NCI-H82 (cell line): Measurements from ENCODE around the gene ABO.
"Not testable (repeated sequence)": the region's sequence is repeated elsewhere in the genome, so short reads cannot be mapped to it uniquely, and the experiment has no call there.

Experiments
- DNase-seq: peaks from one replicate; lab custom pipeline; 2025; lab: John Stamatoyannopoulos, UW

The ABO gene

DNA sequence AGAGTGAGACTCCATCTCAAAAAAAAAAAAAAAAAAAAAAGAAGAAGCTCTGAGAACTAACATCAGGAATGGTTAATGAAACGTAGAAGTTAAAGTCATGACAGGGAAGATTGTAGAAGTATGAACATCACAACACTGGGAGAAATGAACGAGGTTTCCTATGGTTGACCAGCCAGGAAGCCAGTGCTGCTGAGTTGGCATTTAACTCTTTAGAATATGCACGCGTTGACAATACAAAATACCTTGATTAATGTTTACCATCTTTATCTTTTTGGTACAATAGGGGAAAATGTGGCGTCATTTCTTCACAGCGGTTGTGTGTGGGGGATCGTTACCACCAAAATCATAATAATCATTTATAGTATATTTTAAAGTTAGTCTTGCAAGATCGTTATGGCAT lies 32.0 kb downstream of the ABO start:
- DNase-seq: no peak

DNA sequence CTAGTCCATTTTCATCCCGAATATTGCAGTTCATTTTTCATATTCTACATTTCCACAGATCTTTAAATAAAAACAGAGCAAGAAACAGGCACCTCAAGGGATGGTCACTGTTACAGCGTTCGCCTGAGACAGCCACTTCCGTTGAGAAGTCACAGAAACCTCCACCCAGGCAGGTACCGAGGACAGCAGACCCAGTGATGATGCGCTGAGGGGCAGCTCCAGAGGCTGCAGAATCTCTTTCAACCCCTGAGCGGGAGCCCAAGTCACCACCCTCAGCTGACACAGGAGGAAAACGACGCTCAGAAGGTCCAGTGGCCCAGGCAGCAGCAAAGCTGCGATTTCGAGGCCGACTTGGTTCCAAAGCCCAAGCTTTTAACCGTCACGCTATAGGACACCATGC lies 32.8 kb downstream of the ABO start:
- no peak for DNase-seq

DNA sequence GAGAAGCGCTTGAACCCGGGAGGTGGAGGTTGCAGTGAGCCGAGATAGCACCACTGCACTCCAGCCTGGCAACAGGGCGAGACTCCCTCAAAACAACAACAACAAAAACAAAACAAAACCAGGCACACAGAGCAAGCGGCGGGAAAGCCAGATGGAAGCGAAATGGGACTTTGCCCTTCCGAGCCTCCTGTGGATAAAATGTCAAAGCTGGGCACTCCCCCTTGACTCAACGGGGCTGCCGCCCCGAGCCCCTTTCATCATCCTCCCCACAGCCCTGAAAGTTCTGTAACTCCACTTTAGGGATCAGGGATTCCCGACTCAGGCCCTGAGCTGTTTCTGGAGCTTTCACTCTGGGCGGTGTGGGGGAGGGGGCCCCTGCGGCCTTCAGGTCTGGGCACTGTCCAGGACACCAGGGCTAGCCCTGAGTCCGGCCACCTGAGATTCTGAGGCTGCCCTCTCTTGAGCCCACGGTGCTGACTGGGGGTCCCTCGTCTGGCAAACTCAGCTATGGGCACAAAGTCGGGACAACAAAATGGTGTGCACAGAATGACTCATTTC lies 35.4 kb downstream of the ABO start:
- DNase-seq: no peak

DNA sequence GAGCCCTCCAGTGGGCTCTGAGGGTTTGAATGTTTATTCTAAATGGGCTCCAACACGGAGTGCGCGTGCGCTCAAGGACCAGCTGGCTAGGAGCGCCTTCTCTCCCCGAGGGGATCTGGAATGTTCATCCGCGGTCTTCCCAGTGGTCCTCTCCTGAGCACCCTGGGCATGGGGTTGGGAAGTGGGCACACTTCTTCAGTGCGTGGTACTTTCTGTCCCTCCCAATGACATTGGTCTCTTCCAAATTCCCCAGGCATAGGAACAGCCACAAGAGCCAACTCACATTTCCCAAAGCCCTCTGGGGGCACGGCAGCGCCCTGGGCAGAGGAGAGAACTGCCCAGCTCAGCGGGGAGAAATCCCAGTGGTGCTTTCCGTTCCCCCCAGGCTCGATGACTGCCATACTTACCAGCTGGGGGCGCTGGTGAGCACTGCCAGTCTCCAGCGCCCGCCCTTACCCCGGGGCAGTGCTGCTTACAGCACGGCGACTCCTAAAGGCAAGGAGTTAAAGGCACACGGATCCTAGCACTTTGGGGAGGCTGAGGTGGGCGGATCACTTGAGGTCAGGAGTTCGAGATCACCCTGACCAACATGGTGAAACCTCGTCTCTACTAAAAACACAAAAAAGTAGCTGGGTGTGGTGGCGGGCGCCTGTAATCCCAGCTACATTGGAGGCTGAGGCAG lies 36.0 kb downstream of the ABO start:
- peak; percentile 63 for DNase-seq

DNA sequence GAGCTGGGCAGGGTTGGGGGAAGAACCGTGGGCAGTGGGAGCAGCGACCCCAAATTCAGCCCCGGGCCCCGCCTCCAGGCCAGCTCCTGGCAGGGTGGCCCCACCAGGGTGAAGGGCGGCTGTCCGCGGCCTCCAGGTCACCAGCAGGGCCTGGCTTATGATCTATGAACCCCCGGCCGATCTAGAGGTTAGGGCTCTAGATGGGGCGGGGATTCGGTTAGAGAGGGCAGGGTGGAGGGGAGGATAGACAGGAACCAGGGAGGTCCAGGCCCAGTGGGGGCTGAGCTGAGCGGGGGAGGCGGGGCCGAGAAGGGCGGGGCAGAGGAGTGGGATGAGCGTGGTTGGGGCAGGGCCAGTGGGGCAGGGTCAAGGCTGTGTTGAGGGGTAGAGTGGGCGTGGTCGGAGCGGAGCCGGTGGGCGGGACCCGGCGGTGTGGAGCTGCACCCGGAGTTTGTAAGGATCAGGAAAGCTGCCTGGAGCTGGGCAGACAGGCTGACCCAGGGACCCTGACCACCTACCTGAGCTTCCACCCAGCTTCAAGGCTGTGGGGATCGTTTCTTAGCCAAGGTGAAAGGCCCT lies 36.6 kb downstream of the ABO start:
- peak; percentile 82 for DNase-seq

DNA sequence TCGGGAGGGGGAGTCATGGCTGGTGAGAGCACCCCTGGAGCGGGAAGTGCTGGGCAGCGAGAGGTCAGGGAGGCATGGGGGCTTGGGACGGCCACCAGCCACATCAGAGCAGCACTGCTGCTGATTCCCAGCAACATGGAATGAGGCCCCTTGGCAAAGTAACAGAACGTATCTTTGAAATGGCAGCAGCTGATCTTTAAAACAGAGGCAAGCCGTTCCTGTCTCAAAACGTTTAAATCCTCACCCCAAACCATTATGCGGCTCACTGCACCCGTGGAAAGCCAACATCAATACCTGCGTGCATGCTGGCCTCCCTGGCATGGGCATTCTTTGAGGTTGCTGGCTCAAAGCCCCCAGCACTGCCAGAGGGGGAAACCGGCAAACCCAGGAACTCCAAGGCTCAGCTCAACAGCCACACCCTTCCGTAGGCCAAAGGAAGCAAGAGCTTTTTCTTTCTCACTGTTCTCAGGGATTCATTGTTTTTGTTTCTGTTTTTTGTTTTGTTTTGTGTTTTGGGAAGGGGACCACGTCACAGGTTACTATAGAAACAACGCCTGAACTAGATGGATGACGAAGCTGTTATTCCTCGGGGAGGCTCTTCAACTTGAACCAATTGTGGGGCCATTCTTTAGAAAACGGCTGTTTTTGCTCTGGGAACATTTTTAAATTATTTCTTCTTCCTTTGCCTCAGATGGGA lies 37.8 kb downstream of the ABO start:
- no peak for DNase-seq

DNA sequence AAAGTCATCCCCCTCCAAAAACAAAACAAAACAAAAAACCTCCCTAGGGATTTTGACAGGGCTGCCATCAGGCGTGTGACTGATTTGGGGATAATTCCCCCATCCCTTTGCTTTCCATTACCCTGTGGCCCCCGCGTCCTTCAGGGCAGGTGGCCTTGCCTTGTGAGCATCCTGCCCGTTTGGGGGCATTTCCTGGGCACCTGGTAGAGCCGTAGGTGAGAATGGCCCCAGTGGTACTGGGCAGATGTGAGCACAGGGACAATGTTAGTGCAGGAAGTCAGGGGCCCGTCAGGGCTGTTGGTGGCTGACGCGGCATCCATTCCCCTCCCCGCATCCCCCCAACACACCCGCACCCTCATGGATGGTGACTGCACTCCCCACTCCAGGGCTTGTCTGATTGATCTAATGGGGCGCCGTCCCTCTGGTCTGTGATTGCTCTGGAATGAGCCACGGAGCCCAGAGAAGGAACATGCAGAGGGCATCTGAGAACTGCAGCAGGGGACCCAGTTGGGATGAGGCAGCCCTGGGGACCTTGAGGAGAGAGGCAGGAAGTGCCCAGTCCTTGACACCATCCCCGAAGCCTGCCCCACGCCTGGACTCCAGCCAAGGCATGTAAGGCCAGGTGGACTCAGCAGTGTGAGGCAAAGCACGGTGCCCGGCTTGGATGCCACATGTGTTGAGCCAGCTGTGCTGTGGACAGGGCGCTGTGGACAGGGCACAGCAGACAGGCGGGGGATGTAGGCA lies 38.5 kb downstream of the ABO start:
- DNase-seq: not testable (repeated sequence)

DNA sequence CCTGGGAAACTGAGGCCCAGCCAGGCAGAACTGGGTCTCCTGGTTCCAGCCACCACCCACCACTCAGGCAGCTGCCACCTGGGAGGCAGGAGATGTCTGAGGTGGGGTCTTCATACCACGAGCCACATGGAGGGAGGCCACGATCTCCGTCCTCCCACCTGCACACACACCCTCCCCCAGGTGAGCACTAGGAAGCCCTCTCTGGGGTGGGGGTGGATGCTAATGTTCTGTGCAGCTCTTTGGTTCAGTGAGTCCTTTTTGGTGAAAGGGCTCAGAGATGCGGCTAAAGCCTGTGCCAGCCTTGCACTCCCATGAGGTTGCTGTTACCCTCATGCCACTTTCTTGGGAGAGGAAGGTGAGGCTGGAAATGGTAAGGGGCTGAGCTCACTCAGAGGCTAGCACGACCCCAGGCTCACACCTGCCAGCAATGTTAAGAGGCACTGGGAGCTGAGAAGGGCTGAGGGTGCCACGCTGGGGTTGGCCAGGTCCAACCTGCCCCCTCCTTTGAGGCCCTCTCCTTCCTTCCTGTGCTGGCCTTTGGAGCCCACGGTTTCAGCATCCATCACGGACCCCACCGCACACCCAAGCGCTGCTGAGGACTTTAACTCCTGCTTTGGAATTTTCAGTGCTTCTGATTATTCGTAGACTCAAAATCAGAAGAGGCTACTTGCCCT lies 39.3 kb downstream of the ABO start:
- DNase-seq: no peak

DNA sequence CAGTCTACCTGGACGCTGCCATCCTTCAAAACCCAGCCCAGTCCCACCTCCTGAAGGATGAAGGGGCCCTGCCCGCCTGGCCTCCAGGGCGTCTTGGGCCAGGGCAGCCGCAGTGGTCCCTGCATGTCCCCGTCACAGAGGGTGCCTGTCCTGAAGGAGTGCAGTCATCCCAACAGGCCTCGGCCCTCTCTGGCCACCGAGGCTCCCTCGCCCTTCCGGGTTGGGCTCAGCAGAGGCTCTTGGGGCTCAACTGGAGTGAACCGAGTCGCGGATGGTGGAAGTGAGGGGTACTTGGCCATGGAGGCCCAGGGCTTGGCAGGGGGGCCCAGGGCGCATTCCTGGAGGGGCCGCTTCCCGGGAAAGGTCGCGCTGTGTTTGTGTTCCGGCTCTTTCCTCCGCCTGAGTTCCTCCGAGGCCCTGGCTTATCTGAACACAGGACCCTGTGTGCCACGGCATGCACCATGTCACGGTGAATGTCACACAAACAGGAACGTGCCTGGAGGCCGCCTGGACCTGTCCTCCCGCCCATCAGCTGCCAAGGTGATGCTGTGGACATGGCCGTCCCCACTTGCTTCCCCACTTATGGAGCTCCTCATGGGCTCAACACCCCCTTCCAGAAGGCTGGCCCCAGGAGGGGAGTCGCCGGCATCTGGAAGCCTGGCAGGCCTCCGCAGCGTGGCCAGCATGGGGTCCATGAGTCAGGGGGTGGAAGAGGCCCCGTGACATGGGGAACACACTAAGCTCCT lies 40.3 kb downstream of the ABO start:
- no peak for DNase-seq

DNA sequence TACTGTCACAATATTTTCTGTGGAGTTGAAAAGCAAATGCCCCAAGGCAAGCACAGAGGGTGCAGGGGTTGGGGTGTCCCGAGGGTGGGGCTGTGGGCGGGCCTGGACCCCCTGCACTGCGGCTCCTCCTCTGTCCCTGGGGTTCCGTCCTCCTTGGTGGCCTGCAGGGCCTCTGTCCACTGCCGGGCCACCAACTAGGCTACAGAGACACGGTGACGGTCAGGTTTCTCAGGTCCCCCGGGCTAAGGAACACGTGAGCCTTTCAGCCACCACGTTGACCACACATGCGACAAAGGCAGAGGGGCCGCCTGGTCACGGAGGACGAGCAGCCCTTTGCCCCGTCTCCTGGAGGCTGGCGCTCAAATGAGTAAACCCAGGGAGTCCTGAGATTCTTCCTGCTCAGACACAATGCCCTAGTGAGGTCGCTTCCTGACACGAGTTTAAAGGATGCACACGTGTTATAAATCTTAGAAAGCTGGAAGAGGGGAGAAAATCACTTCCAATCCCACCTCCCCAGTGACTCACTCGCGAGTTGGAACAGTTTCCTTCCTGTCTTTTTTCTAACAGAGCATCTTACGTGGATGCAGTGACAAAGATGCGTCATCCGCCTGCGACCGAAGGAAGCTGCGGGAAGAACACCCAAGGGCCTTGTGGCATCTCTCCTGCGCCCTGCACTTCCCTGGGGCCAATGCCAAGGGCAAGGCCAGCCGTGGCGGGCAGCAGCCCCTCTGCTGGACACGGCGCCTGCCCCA lies 41.1 kb downstream of the ABO start:
- no peak for DNase-seq

DNA sequence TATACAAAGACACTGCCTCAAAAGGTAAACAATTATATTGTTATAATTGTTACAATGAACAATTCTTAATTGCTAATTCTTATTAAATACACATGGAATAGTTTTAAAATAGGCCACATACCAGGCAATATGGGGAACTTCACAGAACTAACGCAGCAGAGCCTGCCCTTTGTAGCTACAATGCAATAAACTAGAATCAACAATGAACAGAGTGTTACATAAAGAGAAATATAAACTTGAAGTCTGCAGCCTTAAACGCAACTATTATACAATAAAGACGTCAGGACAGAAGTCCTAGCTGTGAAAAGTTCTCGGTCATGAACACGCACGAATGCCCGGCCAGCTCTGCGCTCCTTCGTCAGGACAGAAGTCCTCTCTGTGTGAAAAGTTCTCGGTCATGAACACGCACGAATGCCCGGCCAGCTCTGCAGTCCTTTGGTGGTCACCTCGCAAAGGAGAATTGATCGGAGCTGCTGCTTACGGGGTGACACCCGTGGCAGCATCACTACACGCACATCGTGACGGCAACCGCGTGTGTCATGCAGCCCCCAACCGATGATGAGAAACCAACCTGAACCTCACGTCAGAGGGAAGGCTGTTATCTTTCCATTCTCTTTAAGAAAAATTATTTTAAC lies 43.0 kb downstream of the ABO start:
- not testable (repeated sequence) for DNase-seq

DNA sequence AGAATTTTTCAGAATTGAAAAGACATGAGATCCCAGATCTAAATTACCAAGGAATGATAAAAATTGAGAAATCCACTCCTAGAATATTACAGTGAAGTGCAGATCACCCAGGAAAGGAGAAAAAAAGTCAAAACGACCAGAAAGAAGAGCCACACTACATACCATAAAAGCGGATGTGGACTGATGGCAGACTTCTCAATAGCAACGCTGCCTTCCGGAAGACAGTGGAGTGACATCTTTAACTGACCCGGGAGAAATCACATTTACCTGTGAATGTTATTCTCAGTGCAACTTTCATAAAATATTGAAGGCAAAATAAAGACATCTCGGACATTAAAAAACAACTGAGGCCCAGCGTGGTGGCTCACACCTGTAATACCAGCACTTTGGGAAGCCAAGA lies 44.5 kb downstream of the ABO start:
- not testable (repeated sequence) for DNase-seq

DNA sequence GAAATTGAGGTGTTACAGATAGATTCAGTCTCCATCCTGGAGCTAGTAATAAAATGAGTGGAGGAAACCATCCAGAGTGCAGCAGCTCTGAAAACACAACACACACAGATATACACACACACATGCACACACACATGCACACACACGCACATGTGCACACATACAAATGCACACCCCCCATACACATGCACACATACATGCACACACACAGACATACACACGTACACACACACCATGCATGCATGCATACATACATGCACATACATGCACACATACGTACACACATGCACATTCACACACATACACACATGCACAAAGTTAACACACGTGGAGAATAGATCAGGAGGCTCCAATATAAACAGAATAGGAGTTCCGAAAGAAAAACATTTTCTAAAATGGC lies 44.9 kb downstream of the ABO start:
- no peak for DNase-seq

DNA sequence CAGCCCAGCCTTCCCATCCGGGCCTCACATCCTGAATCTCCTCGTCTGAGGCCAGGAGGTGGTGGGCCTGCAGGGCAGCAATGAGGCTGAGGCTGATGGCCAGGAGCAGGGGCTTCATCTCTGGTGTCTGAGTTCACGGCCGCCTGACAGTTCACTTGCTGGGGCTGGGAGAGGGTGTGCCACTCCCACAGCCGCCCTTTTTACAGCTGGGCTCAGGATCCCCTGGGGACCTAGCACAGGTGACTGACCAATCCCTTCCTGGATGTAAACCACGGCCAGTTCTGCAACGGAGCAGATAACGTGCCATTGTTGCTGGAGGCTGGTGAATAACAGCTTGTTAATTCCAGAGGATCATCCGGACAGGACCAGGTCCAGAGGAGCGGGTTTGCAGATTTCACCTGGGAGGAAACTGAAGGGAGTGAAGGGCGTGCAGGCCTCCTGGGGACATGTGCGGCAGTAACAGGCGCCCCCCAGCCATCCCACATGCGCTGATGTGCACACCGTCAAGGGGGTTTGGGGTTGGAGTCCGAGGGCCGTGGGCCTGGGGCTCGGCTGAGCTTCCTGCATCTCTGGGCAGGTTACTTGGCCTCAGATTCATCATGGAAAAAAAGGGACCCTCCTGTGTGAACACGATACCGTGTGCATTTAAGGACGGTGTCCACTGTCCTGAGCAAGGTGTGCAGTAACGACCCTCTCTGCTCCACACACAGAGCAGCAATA lies 46.4 kb downstream of the ABO start:
- DNase-seq: not testable (repeated sequence)

DNA sequence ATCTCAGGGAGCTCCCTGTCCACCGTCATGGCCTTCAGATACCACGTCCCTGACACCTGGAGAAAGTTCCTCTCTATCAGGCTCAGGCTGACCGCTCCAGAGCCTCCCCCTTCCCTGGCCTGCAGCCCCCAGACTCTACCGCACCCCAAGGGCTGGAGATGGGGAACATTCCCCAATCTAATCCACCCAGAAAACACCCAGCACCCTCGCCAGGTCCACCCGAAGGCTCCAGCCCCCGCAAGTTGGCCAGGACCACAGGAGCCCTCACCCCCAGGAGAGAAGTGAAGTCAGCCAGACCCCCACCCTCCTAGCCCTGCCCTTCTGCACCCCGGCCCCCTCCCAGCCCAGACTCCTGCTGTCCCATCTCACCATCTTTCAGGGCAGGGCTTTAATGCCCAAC lies 47.0 kb downstream of the ABO start:
- not testable (repeated sequence) for DNase-seq

DNA sequence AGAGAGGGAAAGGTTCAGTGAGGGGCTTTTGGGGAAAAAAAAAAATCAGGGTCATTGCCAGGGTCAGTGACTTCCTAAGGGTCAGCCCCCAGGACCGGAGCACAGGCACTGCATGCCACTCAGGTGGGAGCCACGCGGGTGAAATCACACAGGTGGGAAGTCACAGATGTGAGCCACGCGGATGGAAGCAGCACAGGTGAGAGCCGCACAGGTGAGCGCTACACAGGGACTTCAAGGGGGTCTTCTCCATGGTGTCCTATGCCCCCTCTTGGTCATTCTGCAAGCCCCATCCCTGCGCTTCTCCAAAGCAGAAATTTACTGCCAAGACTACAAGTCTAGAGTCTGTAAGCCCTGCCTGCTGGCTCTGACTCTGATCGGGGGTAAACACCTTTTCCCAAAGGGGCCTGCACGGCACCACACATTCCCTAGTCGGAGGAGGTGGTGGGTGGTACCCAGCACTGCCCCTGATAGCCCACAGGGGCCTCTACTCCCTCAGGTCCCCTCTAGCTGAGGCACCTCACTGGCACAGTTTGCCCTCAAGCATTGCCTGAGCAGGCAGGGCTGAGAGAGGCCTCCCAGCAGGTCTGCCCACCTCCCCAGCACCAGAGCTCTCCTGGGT lies 47.6 kb downstream of the ABO start:
- DNase-seq: no peak

DNA sequence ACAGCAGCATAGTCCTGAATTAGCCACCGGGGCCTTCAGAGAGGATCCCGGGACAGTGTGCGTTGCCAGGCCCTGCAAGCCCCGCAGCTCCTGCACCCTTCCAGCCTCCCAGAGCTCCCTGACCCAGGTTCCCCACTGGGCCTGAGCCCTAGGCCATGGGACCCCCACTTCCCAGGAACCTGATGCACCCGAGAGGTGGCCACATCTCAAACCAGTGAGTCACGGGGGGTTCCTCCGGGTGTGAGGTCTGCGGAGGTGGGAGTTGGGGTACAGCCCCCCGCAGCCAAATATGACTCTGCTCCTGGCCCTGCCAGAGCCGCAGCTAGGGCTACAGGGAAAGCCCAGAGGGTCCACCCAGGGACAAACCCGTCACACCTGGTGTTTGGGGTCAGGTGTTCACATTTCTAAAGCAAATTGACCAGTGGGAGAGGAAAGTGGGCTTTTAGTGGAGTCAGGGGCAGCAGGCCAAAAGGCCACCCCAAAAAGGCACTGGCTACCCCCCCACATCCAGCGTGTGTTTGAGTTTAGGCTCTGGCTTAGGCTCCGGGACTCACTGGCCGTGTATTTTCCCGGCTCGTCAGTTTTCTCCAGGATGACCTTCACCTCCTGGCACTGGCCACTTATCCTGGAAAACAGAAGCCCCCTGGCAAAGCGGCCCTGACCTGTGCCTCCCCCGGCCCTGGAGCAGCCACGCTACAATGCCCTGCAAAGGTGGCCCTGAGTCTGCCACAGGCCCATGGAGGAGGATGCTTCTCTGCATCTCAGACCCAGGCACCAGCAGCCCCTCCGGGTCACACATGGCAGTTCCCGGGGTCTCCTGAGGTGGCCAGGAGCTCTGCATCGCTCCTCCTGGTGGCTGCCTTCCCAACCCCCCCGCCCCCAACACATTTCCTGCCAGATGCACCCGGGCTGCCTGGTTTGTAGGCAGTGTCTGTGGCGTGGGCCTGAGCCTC lies 48.5 kb downstream of the ABO start:
- no peak for DNase-seq
